ENCODE data around the gene TTC33. TPM values are rescaled to one million over a fixed set of nuclear protein-coding genes. Genes with fewer than 3 reads are reported as not detected.
"Not testable (repeated sequence)": the region's sequence is repeated elsewhere in the genome, so short reads cannot be mapped to it uniquely, and the experiment has no call there.

Gene TTC33
- 5.9 TPM for polyA plus RNA-seq (2012; ENCODE audit: low read depth, missing spikeins)

- TF ChIP-seq TAF1 (IDR thresholded peaks at IDR 0.05; ENCODE audit: low read depth, low read length), result no peak
- TF ChIP-seq POLR2AphosphoS5 (IDR thresholded peaks at IDR 0.05; ENCODE audit: low read depth, low read length), result peak; percentile 26; the same call in 1 of the 2 replicates
- TF ChIP-seq POU2F2 (IDR thresholded peaks at IDR 0.05; ENCODE audit: low read depth, low read length), result 0 out of 2 replicates have a peak, but pooled peaks have one; percentile 51
- no peak for TF ChIP-seq PAX5 (IDR thresholded peaks at IDR 0.05; ENCODE audit: insufficient read depth, low read length, severe bottlenecking)
- no peak for TF ChIP-seq SPI1 (IDR thresholded peaks at IDR 0.05; ENCODE audit: low read depth, low read length)
- no peak for TF ChIP-seq POLR2A (IDR thresholded peaks at IDR 0.05; ENCODE audit: low read depth, low read length)
- DNase-seq (ENCODE audit: insufficient read length, low spot score) (peak; percentile 84), FAIRE-seq (peak; percentile 87)
Measured at GRCh38 chr5:40755407-40756365, at the start of gene TTC33. TSS of gene TTC33 (minus strand) at chr5:40755961. CDS start at chr5:40747018, 8,943 bp downstream.

- no peak for DNase-seq (ENCODE audit: insufficient read length, low spot score)
- FAIRE-seq, result no peak
- TF ChIP-seq PAX5 (IDR thresholded peaks at IDR 0.05; ENCODE audit: insufficient read depth, low read length, severe bottlenecking) (no peak), SPI1 (IDR thresholded peaks at IDR 0.05; ENCODE audit: low read depth, low read length) (no peak), POLR2A (IDR thresholded peaks at IDR 0.05; ENCODE audit: low read depth, low read length) (no peak), POU2F2 (IDR thresholded peaks at IDR 0.05; ENCODE audit: low read depth, low read length) (no peak), POLR2AphosphoS5 (IDR thresholded peaks at IDR 0.05; ENCODE audit: low read depth, low read length) (no peak), TAF1 (IDR thresholded peaks at IDR 0.05; ENCODE audit: low read depth, low read length) (no peak)
Measured at GRCh38 chr5:40801771-40802562, 46.2 kb upstream of the TTC33 start.

- FAIRE-seq (no peak), DNase-seq (ENCODE audit: insufficient read length, low spot score) (no peak)
- TF ChIP-seq POLR2AphosphoS5 (IDR thresholded peaks at IDR 0.05; ENCODE audit: low read depth, low read length), result no peak
- no peak for TF ChIP-seq POLR2A (IDR thresholded peaks at IDR 0.05; ENCODE audit: low read depth, low read length)
Measured at GRCh38 chr5:40799258-40799657, 43.5 kb upstream of the TTC33 start.

- TF ChIP-seq POLR2AphosphoS5 (IDR thresholded peaks at IDR 0.05; ENCODE audit: low read depth, low read length) (no peak), POLR2A (IDR thresholded peaks at IDR 0.05; ENCODE audit: low read depth, low read length) (no peak)
- DNase-seq (ENCODE audit: insufficient read length, low spot score), result peak; percentile 10
- no peak for FAIRE-seq
Measured at GRCh38 chr5:40798801-40799210, 43.0 kb upstream of the TTC33 start.

- peak; percentile 81 for FAIRE-seq
- peak; percentile 83 for DNase-seq (ENCODE audit: insufficient read length, low spot score)
- no peak for TF ChIP-seq PAX5 (IDR thresholded peaks at IDR 0.05; ENCODE audit: insufficient read depth, low read length, severe bottlenecking)
- peak; percentile 67 for TF ChIP-seq SPI1 (IDR thresholded peaks at IDR 0.05; ENCODE audit: low read depth, low read length)
- no peak for TF ChIP-seq POU2F2 (IDR thresholded peaks at IDR 0.05; ENCODE audit: low read depth, low read length)
- TF ChIP-seq TAF1 (IDR thresholded peaks at IDR 0.05; ENCODE audit: low read depth, low read length), result peak; percentile 94
- TF ChIP-seq POLR2A (IDR thresholded peaks at IDR 0.05; ENCODE audit: low read depth, low read length), result peak; percentile 47; the same call in 1 of the 2 replicates
- TF ChIP-seq POLR2AphosphoS5 (IDR thresholded peaks at IDR 0.05; ENCODE audit: low read depth, low read length), result 0 out of 2 replicates have a peak, but pooled peaks have one; percentile 39
Measured at GRCh38 chr5:40798012-40798800, 42.4 kb upstream of the TTC33 start, which contains the start of gene PRKAA1. TSS of gene PRKAA1 (minus strand) at chr5:40798374. CDS start at chr5:40798189, 185 bp downstream.

- TF ChIP-seq SPI1 (IDR thresholded peaks at IDR 0.05; ENCODE audit: low read depth, low read length), result no peak
- TF ChIP-seq TAF1 (IDR thresholded peaks at IDR 0.05; ENCODE audit: low read depth, low read length), result no peak
- no peak for TF ChIP-seq POU2F2 (IDR thresholded peaks at IDR 0.05; ENCODE audit: low read depth, low read length)
- no peak for TF ChIP-seq PAX5 (IDR thresholded peaks at IDR 0.05; ENCODE audit: insufficient read depth, low read length, severe bottlenecking)
- TF ChIP-seq POLR2A (IDR thresholded peaks at IDR 0.05; ENCODE audit: low read depth, low read length), result no peak
- TF ChIP-seq POLR2AphosphoS5 (IDR thresholded peaks at IDR 0.05; ENCODE audit: low read depth, low read length), result no peak
- DNase-seq (ENCODE audit: insufficient read length, low spot score) (no peak), FAIRE-seq (peak; percentile 68)
Measured at GRCh38 chr5:40797273-40798011, 41.7 kb upstream of the TTC33 start.

- FAIRE-seq (peak; percentile 9), DNase-seq (ENCODE audit: insufficient read length, low spot score) (no peak)
- no peak for TF ChIP-seq POLR2AphosphoS5 (IDR thresholded peaks at IDR 0.05; ENCODE audit: low read depth, low read length)
- no peak for TF ChIP-seq SPI1 (IDR thresholded peaks at IDR 0.05; ENCODE audit: low read depth, low read length)
- TF ChIP-seq POU2F2 (IDR thresholded peaks at IDR 0.05; ENCODE audit: low read depth, low read length), result no peak
- no peak for TF ChIP-seq TAF1 (IDR thresholded peaks at IDR 0.05; ENCODE audit: low read depth, low read length)
- no peak for TF ChIP-seq PAX5 (IDR thresholded peaks at IDR 0.05; ENCODE audit: insufficient read depth, low read length, severe bottlenecking)
- TF ChIP-seq POLR2A (IDR thresholded peaks at IDR 0.05; ENCODE audit: low read depth, low read length), result no peak
Measured at GRCh38 chr5:40796487-40796889, 40.7 kb upstream of the TTC33 start.

GRCh38 chr5:40794877-40795276, 39.1 kb upstream of the TTC33 start:
- DNase-seq (ENCODE audit: insufficient read length, low spot score); FAIRE-seq: not testable (repeated sequence)

- DNase-seq (ENCODE audit: insufficient read length, low spot score); FAIRE-seq: not testable (repeated sequence)
Measured at GRCh38 chr5:40794340-40794739, 38.6 kb upstream of the TTC33 start.

- not testable (repeated sequence) for FAIRE-seq; DNase-seq (ENCODE audit: insufficient read length, low spot score)
Measured at GRCh38 chr5:40792691-40793090, 36.9 kb upstream of the TTC33 start.

Measured in GM12891 (cell line).